Epidermal melanocyte (primary cell): ENCODE measurements around the gene MAP2K5.
"Not testable (repeated sequence)": the region's sequence is repeated elsewhere in the genome, so short reads cannot be mapped to it uniquely, and the experiment has no call there.

Source experiments
- DNase-seq: peaks from one replicate; pipeline ENCODE4 v3.0.0; 2011; ENCODE audit warnings: low spot score; ENCODE audit not compliant: insufficient read length

MAP2K5 gene

GRCh38 chr15:67670647-67671305, 128.3 kb downstream of the MAP2K5 start:
- DNase-seq, result no peak

- not testable (repeated sequence) for DNase-seq
These were observed 130.3 kb downstream of the MAP2K5 start for GRCh38 chr15:67672834-67673233.

GRCh38 chr15:67674983-67675382, 132.5 kb downstream of the MAP2K5 start:
- DNase-seq, result no peak

GRCh38 chr15:67678089-67678488, 135.6 kb downstream of the MAP2K5 start:
- DNase-seq, result no peak

GRCh38 chr15:67678993-67679392, 136.5 kb downstream of the MAP2K5 start:
- DNase-seq, result no peak

DNA sequence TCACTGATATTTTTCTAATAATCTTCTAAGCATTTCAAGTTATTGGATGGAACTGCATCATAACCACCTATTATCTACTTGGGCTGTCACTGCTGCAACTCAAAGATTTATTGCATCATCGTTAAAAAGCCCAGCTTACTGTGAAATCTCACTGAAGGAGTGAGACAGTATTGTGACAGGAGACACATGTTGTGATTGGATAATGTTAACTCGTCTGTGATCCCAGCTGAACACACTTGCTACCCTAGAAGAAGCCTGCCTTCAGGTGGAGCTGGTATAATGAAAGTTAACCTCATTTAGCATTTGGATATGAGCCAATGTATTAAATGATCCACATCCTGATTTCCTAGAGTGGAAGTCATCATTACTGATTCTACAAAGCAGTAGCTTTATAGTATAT, 138.1 kb downstream of the MAP2K5 start:
- DNase-seq, result no peak

GRCh38 chr15:67685008-67685599, 142.6 kb downstream of the MAP2K5 start:
- DNase-seq, result no peak

GRCh38 chr15:67685716-67686115, 143.2 kb downstream of the MAP2K5 start:
- no peak for DNase-seq

DNA sequence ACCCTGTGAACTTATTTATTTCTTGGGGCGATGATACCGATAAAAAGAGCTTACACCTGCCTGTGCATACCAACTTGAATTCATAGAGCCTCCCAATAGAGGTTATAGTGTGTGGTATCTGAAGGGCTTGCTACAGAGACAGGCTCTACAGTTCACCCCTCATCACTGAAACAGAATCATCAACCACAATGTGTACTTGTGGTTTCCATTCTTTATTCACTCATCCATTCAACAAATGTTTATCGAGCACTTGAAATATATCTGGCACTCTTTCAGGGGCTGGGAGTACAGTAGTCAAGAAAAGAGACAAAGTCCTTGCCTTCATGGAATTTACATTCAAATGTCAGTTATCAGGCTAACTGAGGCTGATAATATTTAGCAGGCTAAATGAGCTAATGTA, 148.4 kb downstream of the MAP2K5 start:
- no peak for DNase-seq

- DNase-seq, result no peak
These were observed 148.9 kb downstream of the MAP2K5 start for GRCh38 chr15:67691450-67691849.

GRCh38 chr15:67692573-67692972, 150.1 kb downstream of the MAP2K5 start:
- no peak for DNase-seq

GRCh38 chr15:67696087-67696486, 153.6 kb downstream of the MAP2K5 start:
- DNase-seq, result no peak

DNA sequence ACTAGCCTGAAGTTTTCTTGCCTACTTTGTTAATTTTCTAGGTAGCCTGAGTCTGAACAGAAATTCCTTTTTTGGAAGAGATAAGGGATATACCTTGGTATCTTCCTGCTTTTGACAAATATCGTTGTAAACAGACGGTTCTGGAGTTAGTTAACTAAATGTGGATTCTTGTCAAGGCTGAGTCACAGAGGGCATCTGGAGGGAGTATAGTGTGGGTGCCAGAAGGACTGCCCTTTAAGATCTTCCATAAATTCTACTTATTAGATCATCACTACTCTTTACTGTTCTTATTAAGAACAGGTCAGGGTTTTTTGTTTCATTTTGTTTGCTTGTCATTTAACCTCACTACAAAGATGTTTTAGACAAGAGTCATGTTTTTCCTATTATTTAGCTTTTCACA, 157.5 kb downstream of the MAP2K5 start:
- no peak for DNase-seq

DNA sequence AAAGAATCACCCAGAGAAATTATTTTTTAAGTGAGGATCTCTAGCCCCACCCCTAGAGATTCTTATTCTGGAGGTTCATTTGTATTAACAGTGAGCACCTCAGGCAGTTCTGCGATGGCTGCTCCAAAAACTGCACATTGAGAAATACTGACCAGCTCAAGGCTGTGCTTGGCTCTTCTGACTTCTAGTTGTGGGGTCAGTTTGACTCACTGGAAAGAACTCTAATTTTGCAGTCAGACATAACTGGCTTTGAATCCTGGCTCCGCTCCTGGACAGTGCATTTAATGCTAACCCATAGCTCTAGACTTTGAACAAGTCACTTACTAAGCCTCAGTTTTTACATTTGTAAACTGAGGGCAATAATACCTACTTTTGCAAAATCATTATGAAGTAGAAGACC, 159.2 kb downstream of the MAP2K5 start:
- DNase-seq, result no peak

- no peak for DNase-seq
These were observed 165.2 kb downstream of the MAP2K5 start for GRCh38 chr15:67707520-67708283.

GRCh38 chr15:67708500-67708899, 166.0 kb downstream of the MAP2K5 start:
- DNase-seq, result no peak

DNA sequence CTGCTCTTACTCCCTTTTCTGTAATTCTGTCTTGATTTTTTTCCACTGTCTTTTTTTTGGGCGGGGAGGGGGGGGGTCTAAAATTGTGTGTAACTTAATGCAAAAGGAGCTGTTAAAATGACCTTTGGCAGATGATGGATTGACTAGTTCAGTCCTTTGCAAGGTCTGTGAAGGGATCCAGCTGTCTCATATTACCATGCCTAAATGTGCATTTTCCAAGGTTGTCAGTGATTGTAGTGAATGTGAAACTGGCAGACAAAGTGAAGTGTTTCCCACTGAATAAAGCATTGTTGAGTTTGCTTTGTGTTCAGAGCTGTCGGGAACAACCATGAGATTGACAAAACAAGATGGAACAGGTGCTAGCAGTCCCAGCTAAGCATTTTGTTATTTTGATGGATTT, 172.7 kb downstream of the MAP2K5 start:
- DNase-seq, result no peak

DNA sequence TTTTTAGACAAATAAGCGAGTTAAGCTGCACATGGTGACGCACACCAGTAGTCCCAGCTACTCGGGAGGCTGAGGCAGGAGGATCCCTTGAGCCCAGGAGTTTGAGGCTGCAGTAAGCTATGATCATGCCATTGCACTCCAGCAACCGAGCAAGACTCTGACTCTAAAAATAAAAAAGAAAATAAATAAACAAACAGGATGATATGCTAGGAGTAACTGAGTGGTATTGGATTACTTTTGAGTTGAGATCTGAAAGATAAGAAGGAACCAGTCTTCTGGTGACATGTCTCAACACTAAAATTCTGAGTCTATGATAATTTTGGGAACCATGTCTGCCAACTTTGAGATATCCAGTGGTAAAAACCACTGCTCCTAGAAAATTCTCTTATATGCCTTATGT, 173.7 kb downstream of the MAP2K5 start:
- DNase-seq, result no peak

GRCh38 chr15:67717776-67718175, 175.3 kb downstream of the MAP2K5 start:
- no peak for DNase-seq

- no peak for DNase-seq
These were observed 176.9 kb downstream of the MAP2K5 start for GRCh38 chr15:67719330-67719959.

- DNase-seq, result no peak
These were observed 178.2 kb downstream of the MAP2K5 start for GRCh38 chr15:67720556-67721175.
